ENCODE measurements around the gene NLE1. TPM values are rescaled to one million over a fixed set of nuclear protein-coding genes. Genes with fewer than 3 reads are reported as not detected.
"Not testable (repeated sequence)": the region's sequence is repeated elsewhere in the genome, so short reads cannot be mapped to it uniquely, and the experiment has no call there.

The NLE1 gene
- total RNA-seq, 3 donors from 2014 or later, result 15.2 to 32.1 (median 18.2) TPM

GRCh38 chr17:35155246-35155645, 13.1 kb upstream of the NLE1 start:
- Histone ChIP-seq H3K9me3 (no peaks in the 10 kb centered on the region), H3K4me1 (no peaks in the 10 kb centered on the region), H3K36me3 (no peaks in the 10 kb centered on the region), H3K27ac (no peak overlapping the region), H3K4me3 (no peak overlapping the region), H3K27me3 (no peaks in the 10 kb centered on the region)
- DNase-seq (ENCODE audit: low spot score in 2 of 2), result no peak
- TF ChIP-seq POLR2A (IDR thresholded peaks at IDR 0.05) (no peak), CTCF (IDR thresholded peaks at IDR 0.05) (no peak), POLR2AphosphoS5 (IDR thresholded peaks at IDR 0.05) (no peak)
- intact Hi-C loops (cut with DNase I; ENCODE audit: low total_unique reads), result no loop called here

- Histone ChIP-seq H3K9me3 (no peaks in the 10 kb centered on the region), H3K27me3 (no peaks in the 10 kb centered on the region), H3K27ac (no peak overlapping the region), H3K4me1 (no peaks in the 10 kb centered on the region), H3K36me3 (no peaks in the 10 kb centered on the region), H3K4me3 (no peak overlapping the region)
- no peak for DNase-seq (ENCODE audit: low spot score in 2 of 2)
- no peak for TF ChIP-seq CTCF (IDR thresholded peaks at IDR 0.05)
- no peak for TF ChIP-seq POLR2A (IDR thresholded peaks at IDR 0.05)
- no peak for TF ChIP-seq POLR2AphosphoS5 (IDR thresholded peaks at IDR 0.05)
- intact Hi-C loops (cut with DNase I; ENCODE audit: low total_unique reads), result no loop called here
These were observed 12.4 kb upstream of the NLE1 start for GRCh38 chr17:35154196-35155165.

- DNase-seq (ENCODE audit: low spot score in 2 of 2), result no peak
- Histone ChIP-seq H3K4me3 (no peak overlapping the region), H3K36me3 (no peaks in the 10 kb centered on the region), H3K27ac (no peak overlapping the region), H3K4me1 (no peaks in the 10 kb centered on the region), H3K9me3 (no peaks in the 10 kb centered on the region), H3K27me3 (no peaks in the 10 kb centered on the region)
- intact Hi-C loops (cut with DNase I; ENCODE audit: low total_unique reads), result no loop called here
- TF ChIP-seq POLR2AphosphoS5 (IDR thresholded peaks at IDR 0.05) (no peak), CTCF (IDR thresholded peaks at IDR 0.05) (no peak), POLR2A (IDR thresholded peaks at IDR 0.05) (no peak)
These were observed 10.5 kb upstream of the NLE1 start for GRCh38 chr17:35152421-35153140.

- H3K4me3 ChIP-seq, result not testable (repeated sequence)
These were observed 9.0 kb upstream of the NLE1 start for GRCh38 chr17:35151080-35151479.

DNA sequence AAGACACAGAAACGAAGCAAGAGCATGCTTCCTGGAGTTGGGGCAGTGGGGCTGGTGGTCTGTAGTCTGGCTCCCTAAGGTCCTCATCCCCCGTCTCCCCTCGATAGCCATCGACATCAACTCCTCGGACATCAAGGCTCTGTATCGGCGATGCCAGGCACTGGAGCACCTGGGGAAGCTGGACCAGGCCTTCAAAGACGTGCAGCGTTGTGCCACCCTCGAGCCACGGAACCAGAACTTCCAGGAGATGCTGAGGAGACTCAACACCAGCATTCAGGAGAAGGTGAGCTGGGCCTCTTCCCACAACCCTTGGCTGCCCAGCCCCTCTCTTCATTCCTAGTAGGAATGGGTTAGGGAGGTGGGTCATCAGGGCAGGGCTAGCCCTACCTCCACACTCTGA, 7.8 kb upstream of the NLE1 start:
- no peak overlapping the region for H3K27ac ChIP-seq
- TF ChIP-seq POLR2A (IDR thresholded peaks at IDR 0.05) (no peak), CTCF (IDR thresholded peaks at IDR 0.05) (no peak), POLR2AphosphoS5 (IDR thresholded peaks at IDR 0.05) (no peak)
- no peak overlapping the region for H3K4me3 ChIP-seq
- no peak for DNase-seq (ENCODE audit: low spot score in 2 of 2)
- H3K27me3 ChIP-seq, result no peaks in the 10 kb centered on the region
- no peaks in the 10 kb centered on the region for H3K9me3 ChIP-seq
- no peaks in the 10 kb centered on the region for H3K36me3 ChIP-seq
- intact Hi-C loops (cut with DNase I; ENCODE audit: low total_unique reads), result no loop called here
- H3K4me1 ChIP-seq, result no peaks in the 10 kb centered on the region

More at GRCh38 chr17:35151080-35151479, 9.0 kb upstream of the NLE1 start:
- H3K9me3 ChIP-seq; H3K36me3 ChIP-seq; H3K27me3 ChIP-seq; DNase-seq (ENCODE audit: low spot score in 2 of 2); intact Hi-C loops (cut with DNase I; ENCODE audit: low total_unique reads); H3K4me1 ChIP-seq; H3K27ac ChIP-seq: not testable (repeated sequence)

Data from breast epithelium (tissue), 4 donors.